ENCODE results near the gene PIP5K1A. TPM values are rescaled to one million over a fixed set of nuclear protein-coding genes. Genes with fewer than 3 reads are reported as not detected.

Gene PIP5K1A
- total RNA-seq, 2 donors from 2014 or later = 102 to 144 TPM

DNA sequence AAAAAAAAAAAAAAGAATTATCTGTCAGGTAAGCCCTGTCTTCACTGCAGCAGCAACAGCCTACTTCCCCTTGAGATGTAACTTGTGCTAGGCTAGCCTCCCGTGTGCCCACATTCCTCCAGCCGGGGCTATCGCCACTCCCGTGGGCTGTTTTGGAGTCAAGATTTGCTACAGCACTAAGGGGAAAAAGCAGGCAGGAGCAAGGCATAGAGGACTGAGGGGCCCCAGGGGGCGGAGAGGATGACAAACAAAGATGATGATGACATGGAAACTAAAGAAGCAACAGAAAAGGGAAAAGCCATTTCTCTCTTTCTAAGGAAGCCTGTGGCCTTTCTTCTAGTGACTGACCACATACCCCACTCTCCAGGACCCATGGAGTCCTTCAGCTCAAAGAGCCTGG is 40.0 kb upstream of the PIP5K1A start:
- Mint-ChIP-seq H3K9me3 (no peaks in the 10 kb centered on the region), H3K27ac (peak overlapping the region; percentile 52), H3K27me3 (ENCODE audit: insufficient read depth) (no peaks in the 10 kb centered on the region), H3K4me1 (peaks cover 2% of the 10 kb centered on the region), H3K36me3 (ENCODE audit: low read depth) (peaks cover 32% of the 10 kb centered on the region), H3K4me3 (no peak overlapping the region)
- no peak for DNase-seq
- no peaks in the 10 kb centered on the region for H3K27me3 ChIP-seq (ENCODE audit: control insufficient read depth, insufficient read depth, low read length, poor library complexity, severe bottlenecking)
- no peak overlapping the region for H3K4me3 ChIP-seq (ENCODE audit: low read length)
- TF ChIP-seq, protein P1, sequence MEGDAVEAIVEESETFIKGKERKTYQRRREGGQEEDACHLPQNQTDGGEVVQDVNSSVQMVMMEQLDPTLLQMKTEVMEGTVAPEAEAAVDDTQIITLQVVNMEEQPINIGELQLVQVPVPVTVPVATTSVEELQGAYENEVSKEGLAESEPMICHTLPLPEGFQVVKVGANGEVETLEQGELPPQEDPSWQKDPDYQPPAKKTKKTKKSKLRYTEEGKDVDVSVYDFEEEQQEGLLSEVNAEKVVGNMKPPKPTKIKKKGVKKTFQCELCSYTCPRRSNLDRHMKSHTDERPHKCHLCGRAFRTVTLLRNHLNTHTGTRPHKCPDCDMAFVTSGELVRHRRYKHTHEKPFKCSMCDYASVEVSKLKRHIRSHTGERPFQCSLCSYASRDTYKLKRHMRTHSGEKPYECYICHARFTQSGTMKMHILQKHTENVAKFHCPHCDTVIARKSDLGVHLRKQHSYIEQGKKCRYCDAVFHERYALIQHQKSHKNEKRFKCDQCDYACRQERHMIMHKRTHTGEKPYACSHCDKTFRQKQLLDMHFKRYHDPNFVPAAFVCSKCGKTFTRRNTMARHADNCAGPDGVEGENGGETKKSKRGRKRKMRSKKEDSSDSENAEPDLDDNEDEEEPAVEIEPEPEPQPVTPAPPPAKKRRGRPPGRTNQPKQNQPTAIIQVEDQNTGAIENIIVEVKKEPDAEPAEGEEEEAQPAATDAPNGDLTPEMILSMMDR (conservative IDR thresholded peaks at IDR 0.05) = no peak
- no peak overlapping the region for H3K27ac ChIP-seq (ENCODE audit: low read depth, low read length)
- WGBS, 2 experiments (ENCODE audit: insufficient coverage in 1 of 2, insufficient read length in 1 of 2) = 95 to 100% methylated on average over 1 to 5 of the region's 5 CpGs
- peaks cover 45% of the 10 kb centered on the region for H3K36me3 ChIP-seq (ENCODE audit: control insufficient read depth, insufficient read depth, low read length)
- H3K9me3 ChIP-seq (ENCODE audit: control insufficient read depth, low read length) = no peaks in the 10 kb centered on the region
- H3K9ac ChIP-seq (ENCODE audit: extremely low read depth, low read length, poor library complexity, severe bottlenecking) = no peak overlapping the region
- H3K4me1 ChIP-seq (ENCODE audit: control insufficient read depth, insufficient read depth, low read length) = no peaks in the 10 kb centered on the region

DNA sequence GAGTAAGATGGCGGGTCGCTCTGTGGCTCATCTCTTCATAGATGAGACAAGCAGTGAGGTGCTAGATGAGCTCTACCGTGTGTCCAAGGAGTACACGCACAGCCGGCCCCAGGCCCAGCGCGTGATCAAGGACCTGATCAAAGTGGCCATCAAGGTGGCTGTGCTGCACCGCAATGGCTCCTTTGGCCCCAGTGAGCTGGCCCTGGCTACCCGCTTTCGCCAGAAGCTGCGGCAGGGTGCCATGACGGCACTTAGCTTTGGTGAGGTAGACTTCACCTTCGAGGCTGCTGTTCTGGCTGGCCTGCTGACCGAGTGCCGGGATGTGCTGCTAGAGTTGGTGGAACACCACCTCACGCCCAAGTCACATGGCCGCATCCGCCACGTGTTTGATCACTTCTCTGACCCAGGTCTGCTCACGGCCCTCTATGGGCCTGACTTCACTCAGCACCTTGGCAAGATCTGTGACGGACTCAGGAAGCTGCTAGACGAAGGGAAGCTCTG is 39.6 kb upstream of the PIP5K1A start:
- H3K36me3 ChIP-seq (ENCODE audit: control insufficient read depth, insufficient read depth, low read length) = peaks cover 45% of the 10 kb centered on the region
- H3K4me1 ChIP-seq (ENCODE audit: control insufficient read depth, insufficient read depth, low read length) = no peaks in the 10 kb centered on the region
- H3K9me3 ChIP-seq (ENCODE audit: control insufficient read depth, low read length) = no peaks in the 10 kb centered on the region
- TF ChIP-seq, protein P1 (conservative IDR thresholded peaks at IDR 0.05) = peak; percentile 32
- H3K4me3 ChIP-seq (ENCODE audit: low read length) = no peak overlapping the region
- H3K36me3 Mint-ChIP-seq (ENCODE audit: low read depth) = peaks cover 32% of the 10 kb centered on the region
- H3K27ac ChIP-seq (ENCODE audit: low read depth, low read length) = no peak overlapping the region
- 94 to 96% methylated on average over 22 of the region's 22 CpGs for WGBS, 2 experiments (ENCODE audit: insufficient coverage in 1 of 2, insufficient read length in 1 of 2)
- peaks cover 2% of the 10 kb centered on the region for H3K4me1 Mint-ChIP-seq
- peak overlapping the region; percentile 87 for H3K27ac Mint-ChIP-seq
- H3K9me3 Mint-ChIP-seq = no peaks in the 10 kb centered on the region
- H3K9ac ChIP-seq (ENCODE audit: extremely low read depth, low read length, poor library complexity, severe bottlenecking) = no peak overlapping the region
- DNase-seq = peak; percentile 57
- H3K27me3 ChIP-seq (ENCODE audit: control insufficient read depth, insufficient read depth, low read length, poor library complexity, severe bottlenecking) = no peaks in the 10 kb centered on the region
- no peaks in the 10 kb centered on the region for H3K27me3 Mint-ChIP-seq (ENCODE audit: insufficient read depth)
- no peak overlapping the region for H3K4me3 Mint-ChIP-seq

DNA sequence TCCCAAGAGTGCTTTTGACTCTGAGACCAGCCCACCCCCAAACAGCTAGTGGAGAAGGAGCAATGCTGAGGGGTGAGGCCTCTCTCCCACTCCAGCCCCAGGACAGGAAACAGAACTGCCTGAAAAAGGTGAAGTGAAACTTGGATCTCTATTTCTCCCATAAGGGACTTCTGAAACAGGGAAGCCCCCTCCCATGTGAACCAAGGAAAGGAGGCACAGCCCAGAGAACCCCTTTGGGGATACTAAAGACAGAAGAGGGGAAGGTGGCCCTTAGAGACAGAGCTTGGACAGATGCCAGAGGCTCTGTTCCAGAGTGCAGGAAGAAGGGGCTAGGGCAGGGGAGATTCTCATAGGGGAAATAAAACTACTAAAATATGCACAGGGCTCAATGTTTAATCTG is 39.0 kb upstream of the PIP5K1A start:
- TF ChIP-seq, protein P1 (conservative IDR thresholded peaks at IDR 0.05) = no peak
- Mint-ChIP-seq H3K27me3 (ENCODE audit: insufficient read depth) (no peaks in the 10 kb centered on the region), H3K9me3 (no peaks in the 10 kb centered on the region), H3K27ac (peak overlapping the region; percentile 87), H3K4me3 (no peak overlapping the region), H3K4me1 (peaks cover 5% of the 10 kb centered on the region), H3K36me3 (ENCODE audit: low read depth) (peaks cover 32% of the 10 kb centered on the region)
- Histone ChIP-seq H3K9ac (ENCODE audit: extremely low read depth, low read length, poor library complexity, severe bottlenecking) (no peak overlapping the region), H3K4me3 (ENCODE audit: low read length) (no peak overlapping the region), H3K9me3 (ENCODE audit: control insufficient read depth, low read length) (no peaks in the 10 kb centered on the region), H3K4me1 (ENCODE audit: control insufficient read depth, insufficient read depth, low read length) (no peaks in the 10 kb centered on the region), H3K27ac (ENCODE audit: low read depth, low read length) (no peak overlapping the region), H3K27me3 (ENCODE audit: control insufficient read depth, insufficient read depth, low read length, poor library complexity, severe bottlenecking) (no peaks in the 10 kb centered on the region), H3K36me3 (ENCODE audit: control insufficient read depth, insufficient read depth, low read length) (peaks cover 45% of the 10 kb centered on the region)
- DNase-seq = no peak

All from endodermal cell (in vitro differentiated cells).